IPS-18a (cell line): Measurements from ENCODE around the gene PSMB2.

Experiments
- H3K27ac ChIP-seq: one replicate; pipeline ENCODE4 v1.5.1; 2013; ENCODE audit warnings: low read length
- H3K27me3 ChIP-seq: one replicate; pipeline ENCODE4 v1.6.1; 2013; ENCODE audit warnings: mild to moderate bottlenecking, low read length; ENCODE audit not compliant: control insufficient read depth, insufficient read depth
- H3K36me3 ChIP-seq: one replicate; pipeline ENCODE4 v1.6.1; 2013; ENCODE audit warnings: low read depth, low read length; ENCODE audit not compliant: control insufficient read depth
- H3K4me1 ChIP-seq: one replicate; pipeline ENCODE4 v1.6.1; 2013; ENCODE audit warnings: low read depth, low read length; ENCODE audit not compliant: control insufficient read depth
- H3K4me3 ChIP-seq: one replicate; pipeline ENCODE4 v1.5.1; 2013; ENCODE audit warnings: low read length
- H3K9ac ChIP-seq: one replicate; pipeline ENCODE4 v1.6.1; 2013; ENCODE audit warnings: mild to moderate bottlenecking, low read length, moderate library complexity
- H3K9me3 ChIP-seq: one replicate; pipeline ENCODE4 v1.6.1; 2013; ENCODE audit warnings: low read depth, low read length; ENCODE audit not compliant: control insufficient read depth

PSMB2 gene

DNA sequence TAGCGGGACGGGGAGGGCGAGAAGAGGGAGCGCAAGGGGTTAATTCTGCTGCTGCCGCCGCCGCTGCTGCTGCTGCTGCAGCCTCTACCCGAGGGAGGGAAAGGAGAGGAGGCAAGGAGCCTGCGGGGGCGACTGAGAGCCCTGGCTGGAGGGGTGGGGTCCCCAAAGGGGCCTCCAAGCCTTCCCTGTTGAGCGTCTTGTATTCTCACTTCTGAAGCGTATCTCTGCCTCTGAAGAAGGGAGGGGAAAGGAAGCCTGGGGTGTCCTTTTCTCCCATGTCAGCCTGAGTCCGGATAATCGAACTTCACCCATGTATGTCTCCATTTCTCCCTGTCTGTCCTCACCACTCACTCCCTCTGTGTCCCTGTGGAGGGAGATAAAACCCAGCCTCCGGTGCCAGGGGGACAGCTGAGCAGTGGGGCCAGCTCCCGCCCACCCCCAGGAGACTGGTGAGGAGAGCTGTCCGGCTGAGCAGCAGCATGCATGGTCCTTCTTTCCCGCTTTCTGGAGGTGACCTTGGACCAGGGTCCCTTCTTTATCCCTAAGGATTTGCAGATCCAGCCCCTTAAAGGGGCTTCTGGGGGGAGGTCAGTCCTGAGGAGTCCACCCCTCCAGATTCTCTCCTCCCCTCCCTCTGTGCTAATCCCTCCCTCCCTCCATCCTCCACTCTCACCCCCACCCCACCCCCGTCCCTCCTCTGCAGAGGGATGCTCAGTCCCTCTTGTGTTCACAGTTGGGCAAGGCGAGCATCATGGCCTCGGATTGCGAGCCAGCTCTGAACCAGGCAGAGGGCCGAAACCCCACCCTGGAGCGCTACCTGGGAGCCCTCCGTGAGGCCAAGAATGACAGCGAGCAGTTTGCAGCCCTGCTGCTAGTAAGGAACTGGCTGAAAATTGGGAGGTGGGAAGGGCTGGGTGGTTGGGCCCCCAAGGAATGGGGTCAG is 82.7 kb downstream of the PSMB2 start:
- H3K9me3 ChIP-seq, result no peaks in the 10 kb centered on the region
- H3K36me3 ChIP-seq, result peaks cover 30% of the 10 kb centered on the region
- peak overlapping the region; percentile 86 for H3K9ac ChIP-seq
- no peak overlapping the region for H3K27ac ChIP-seq
- peak overlapping the region; percentile 93 for H3K4me3 ChIP-seq
- peaks cover 30% of the 10 kb centered on the region for H3K4me1 ChIP-seq
- H3K27me3 ChIP-seq, result no peaks in the 10 kb centered on the region

- Histone ChIP-seq H3K4me1 (peaks cover 35% of the 10 kb centered on the region), H3K36me3 (peaks cover 22% of the 10 kb centered on the region), H3K4me3 (peak within 1 kb of the TSS; percentile 93), H3K27me3 (no peaks in the 10 kb centered on the region), H3K9me3 (no peaks in the 10 kb centered on the region), H3K9ac (peak within 1 kb of the TSS; percentile 86), H3K27ac (peak within 1 kb of the TSS; percentile 87)
Measured at GRCh38 chr1:35557611-35558373, 83.5 kb downstream of the PSMB2 start, which contains the start of gene NCDN. NCDN (plus strand) TSS chr1:35557799; CDS start chr1:35558191, 392 bp downstream.

DNA sequence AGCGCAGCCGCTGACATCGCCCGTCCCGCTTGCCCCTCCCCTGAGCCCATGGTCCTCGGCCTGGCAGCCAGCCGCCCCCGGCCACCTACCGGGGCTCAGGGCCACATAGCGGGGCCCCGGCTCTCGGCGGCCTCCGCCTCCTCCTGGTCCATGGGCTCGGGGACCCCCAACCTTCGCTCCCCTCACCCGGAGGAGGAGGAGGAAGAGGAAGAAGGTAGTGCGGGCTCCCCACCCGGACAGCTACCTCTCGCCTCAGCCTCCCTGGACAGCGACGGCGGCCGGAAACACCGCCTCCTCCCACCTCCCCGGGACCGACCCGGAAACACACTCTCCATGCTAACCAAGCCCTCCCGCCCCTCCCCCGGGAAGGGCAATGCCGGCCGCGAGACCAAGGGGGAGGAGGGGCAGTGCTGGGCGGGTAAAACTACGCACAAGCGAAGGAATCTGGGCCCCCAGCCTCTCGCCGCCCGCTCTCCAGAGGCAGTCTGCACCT is 84.2 kb downstream of the PSMB2 start, which contains the start of gene KIAA0319L:
Gene KIAA0319L (minus strand): TSS at position 286 of the 493 bp plus-strand sequence. CDS start 2,912 bp downstream, outside the sequence.
- Histone ChIP-seq H3K9me3 (no peaks in the 10 kb centered on the region), H3K4me3 (peak within 1 kb of the TSS; percentile 93), H3K36me3 (peaks cover 21% of the 10 kb centered on the region), H3K27me3 (no peaks in the 10 kb centered on the region), H3K4me1 (peaks cover 35% of the 10 kb centered on the region), H3K27ac (peak within 1 kb of the TSS; percentile 87), H3K9ac (peak within 1 kb of the TSS; percentile 86)

DNA sequence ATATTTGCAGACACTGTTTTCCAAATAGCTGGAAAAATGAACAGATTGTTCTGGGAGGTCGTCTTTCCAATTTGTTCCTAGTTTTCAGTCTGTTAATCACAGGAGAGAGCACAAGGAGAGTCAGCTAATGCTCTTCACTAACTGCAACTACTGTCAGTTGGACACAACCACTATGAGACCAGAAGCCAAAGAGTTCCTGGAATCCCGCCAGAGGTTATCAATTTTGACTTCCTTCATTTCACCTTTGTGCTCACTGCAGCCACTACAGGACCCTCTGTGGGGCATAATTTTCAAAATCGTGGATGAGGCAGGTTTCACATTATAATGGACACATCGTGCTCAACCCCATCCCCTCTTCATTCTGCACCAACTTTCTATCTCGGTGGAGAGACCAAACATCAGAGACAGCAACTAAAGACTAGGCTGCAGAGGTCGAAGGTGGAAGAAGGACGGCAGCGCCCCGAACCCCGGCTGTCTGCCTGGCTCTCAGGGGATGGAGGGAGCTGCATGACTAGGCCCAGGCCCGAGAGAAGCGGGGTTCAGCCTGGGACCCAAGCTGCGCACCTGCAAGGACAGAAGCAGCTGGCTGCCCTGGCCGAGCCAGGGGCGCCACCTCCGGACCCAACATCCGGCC is 84.7 kb downstream of the PSMB2 start:
- peak overlapping the region; percentile 86 for H3K9ac ChIP-seq

GRCh38 chr1:35555601-35556477 is 85.5 kb downstream of the PSMB2 start:
- H3K9ac ChIP-seq, result peak overlapping the region; percentile 86
- peak overlapping the region; percentile 93 for H3K4me3 ChIP-seq
- H3K36me3 ChIP-seq, result peaks cover 16% of the 10 kb centered on the region
- H3K4me1 ChIP-seq, result peaks cover 35% of the 10 kb centered on the region
- no peaks in the 10 kb centered on the region for H3K27me3 ChIP-seq
- peak overlapping the region; percentile 76 for H3K27ac ChIP-seq
- H3K9me3 ChIP-seq, result no peaks in the 10 kb centered on the region

More for the DNA sequence above, 84.7 kb downstream of the PSMB2 start:
- H3K36me3 ChIP-seq, result peaks cover 20% of the 10 kb centered on the region
- peak overlapping the region; percentile 87 for H3K27ac ChIP-seq
- peak overlapping the region; percentile 93 for H3K4me3 ChIP-seq
- peaks cover 35% of the 10 kb centered on the region for H3K4me1 ChIP-seq
- no peaks in the 10 kb centered on the region for H3K27me3 ChIP-seq
- no peaks in the 10 kb centered on the region for H3K9me3 ChIP-seq

DNA sequence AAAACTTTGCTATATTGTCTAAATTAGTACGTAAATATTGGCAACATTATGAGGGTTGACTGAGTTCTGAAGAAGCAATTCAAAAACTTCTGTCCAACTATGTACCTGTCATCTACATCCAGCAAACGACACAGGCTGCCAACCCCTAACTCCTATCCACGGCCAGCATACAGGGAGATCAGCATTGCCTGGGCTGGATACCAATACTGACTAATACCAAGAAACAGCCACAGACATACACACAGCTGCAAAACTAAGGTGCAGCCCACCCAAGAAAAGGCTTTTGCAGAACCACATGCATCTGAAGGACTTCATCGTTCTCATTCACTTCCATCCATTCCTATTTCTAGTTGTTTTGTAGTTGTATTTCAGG is 86.1 kb downstream of the PSMB2 start:
- Histone ChIP-seq H3K27me3 (no peaks in the 10 kb centered on the region), H3K9me3 (no peaks in the 10 kb centered on the region), H3K9ac (peak overlapping the region; percentile 59), H3K4me1 (peaks cover 35% of the 10 kb centered on the region), H3K36me3 (peaks cover 20% of the 10 kb centered on the region), H3K4me3 (peak overlapping the region; percentile 93), H3K27ac (peak overlapping the region; percentile 76)

DNA sequence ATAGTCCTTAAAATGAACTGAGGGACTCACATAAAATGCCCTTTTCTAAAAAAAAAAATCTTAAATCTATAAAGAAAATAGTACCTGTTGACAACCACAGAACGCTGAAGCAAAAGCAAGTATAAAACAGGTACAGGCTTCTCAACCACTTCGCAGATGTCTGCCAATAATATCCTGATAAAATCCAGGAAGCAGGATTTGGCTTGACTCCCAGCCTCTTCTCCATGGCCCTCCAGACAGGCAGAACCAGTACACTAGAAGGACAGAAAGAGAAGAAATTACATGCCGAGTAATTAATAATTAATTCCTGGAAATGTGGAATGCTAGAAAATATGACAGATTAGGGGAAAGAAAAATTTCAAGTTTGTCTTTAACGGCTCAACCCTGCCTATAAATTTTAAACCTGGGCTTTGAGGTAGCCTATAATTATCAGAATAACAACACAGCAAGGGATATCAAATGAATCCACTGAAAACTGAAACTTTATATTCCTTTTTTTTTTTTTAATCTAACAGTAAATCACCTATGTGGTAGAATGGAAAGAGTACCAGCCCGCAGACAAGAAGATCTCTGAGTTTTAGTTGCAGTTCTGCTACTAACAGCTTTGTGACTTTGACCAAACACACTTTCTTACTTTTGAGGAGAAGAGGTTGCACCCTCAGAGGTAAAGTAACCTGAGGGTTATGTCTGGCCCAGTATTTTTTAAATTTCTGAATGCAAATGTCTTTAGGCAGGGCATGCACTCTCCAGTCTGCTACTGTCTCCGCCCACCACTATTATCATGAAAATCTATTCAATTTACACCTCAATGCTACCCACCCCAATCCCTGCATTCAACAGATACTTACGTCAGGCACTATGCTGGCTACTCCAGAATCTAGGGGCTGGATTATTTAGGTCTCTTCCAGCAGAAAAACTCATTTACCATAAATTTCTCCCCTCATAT is 86.8 kb downstream of the PSMB2 start:
- H3K9ac ChIP-seq, result peak overlapping the region; percentile 59
- H3K27ac ChIP-seq, result peak overlapping the region; percentile 85
- H3K4me3 ChIP-seq, result peak overlapping the region; percentile 93

DNA sequence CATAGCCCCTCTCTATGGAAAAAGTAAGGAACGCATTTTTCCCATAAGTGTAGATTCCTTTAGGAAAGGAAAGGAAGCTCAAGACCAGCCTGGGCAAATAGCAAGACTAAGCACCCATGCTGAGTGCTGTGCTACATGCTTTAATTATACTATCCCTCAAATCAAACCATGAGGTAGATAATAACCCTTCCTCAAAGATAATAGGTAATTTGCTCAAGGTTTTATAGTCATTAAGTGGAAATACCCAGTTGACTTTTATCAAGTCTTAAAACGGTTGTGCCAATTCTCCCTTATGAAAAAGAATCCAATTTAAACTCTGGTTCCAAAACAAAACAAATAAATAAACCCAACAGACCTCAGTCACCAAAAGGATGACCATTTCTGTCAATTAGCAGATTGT is 87.5 kb downstream of the PSMB2 start:
- Histone ChIP-seq H3K9ac (peak overlapping the region; percentile 59), H3K36me3 (peaks cover 27% of the 10 kb centered on the region), H3K4me1 (peaks cover 35% of the 10 kb centered on the region), H3K9me3 (no peaks in the 10 kb centered on the region), H3K27me3 (no peaks in the 10 kb centered on the region), H3K27ac (peak overlapping the region; percentile 81), H3K4me3 (peak overlapping the region; percentile 93)

More for the DNA sequence above, 86.8 kb downstream of the PSMB2 start:
- no peaks in the 10 kb centered on the region for H3K27me3 ChIP-seq
- H3K36me3 ChIP-seq, result peaks cover 26% of the 10 kb centered on the region
- no peaks in the 10 kb centered on the region for H3K9me3 ChIP-seq
- peaks cover 35% of the 10 kb centered on the region for H3K4me1 ChIP-seq
